GM19372 (cell line): ENCODE results near the gene NELFB.
"Not testable (repeated sequence)": the region's sequence is repeated elsewhere in the genome, so short reads cannot be mapped to it uniquely, and the experiment has no call there.

Experiments used
- ATAC-seq: cut with Tn5 transposase; IDR thresholded peaks from one replicate; pipeline ENCODE4 v1.9.1; 2021; ENCODE audit warnings: mild to moderate bottlenecking, low read depth, moderate library complexity; ENCODE audit not compliant: unreplicated experiment

NELFB gene

DNA sequence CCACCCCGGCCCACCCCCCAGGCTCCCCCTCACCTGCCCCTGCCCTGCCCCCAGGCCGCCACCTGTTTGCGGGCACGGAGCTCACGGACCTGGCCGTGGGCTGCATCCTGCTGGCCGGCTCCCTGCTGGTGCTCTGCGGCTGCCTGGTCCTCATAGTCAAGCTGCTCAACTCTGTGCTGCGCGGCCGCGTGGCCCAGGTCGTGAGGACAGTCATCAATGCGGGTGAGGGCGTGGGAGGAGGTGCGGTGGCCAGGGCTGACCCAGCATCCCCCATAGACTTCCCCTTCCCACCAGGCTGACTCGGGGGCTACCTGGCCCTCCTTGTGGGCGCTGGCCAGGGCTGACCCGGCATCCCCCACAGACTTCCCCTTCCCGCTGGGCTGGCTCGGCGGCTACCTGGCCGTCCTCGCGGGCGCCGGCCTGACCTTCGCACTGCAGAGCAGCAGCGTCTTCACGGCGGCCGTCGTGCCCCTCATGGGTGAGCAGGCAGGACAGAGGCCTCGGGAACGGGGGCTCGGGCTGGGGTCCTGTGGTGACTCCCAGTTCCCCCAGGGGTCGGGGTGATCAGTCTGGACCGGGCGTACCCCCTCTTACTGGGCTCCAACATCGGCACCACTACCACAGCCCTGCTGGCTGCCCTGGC is 21.0 kb upstream of the NELFB start:
- ATAC-seq = no peak

- no peak for ATAC-seq
Measured at GRCh38 chr9:137234758-137235423, 20.2 kb upstream of the NELFB start.

DNA sequence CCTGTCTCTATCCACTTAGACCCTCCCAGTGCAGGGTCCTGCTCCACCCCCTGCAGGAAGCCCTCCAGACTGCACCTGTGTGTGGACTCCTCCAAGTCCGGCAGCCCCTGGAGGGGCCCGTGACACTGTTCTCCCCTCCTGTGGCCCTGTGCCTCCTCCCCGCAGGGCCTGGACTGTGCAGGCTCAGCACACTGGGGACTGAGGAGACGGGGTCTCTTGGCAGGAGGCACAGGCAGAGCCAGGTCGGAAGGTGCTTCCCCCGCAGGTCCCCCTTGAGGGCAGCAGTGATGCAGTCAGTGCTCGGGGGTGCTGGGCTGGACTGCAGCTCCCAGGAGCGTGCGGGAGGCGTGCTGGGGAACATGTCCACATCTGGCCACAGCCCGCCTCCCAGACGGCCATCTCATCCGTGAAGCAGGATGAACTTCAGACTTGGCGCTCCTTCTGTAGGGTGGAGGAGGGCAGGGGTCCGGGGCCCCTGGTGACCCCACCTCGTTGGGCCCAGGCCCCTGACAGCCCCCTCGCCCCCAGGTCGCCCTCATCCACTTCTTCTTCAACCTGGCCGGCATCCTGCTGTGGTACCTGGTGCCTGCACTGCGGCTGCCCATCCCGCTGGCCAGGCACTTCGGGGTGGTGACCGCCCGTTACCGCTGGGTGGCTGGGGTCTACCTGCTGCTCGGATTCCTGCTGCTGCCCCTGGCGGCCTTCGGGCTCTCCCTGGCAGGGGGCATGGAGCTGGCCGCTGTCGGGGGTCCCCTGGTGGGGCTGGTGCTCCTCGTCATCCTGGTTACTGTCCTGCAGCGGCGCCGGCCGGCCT is 19.5 kb upstream of the NELFB start:
- no peak for ATAC-seq

- no peak for ATAC-seq
Measured at GRCh38 chr9:137236238-137236935, 18.7 kb upstream of the NELFB start.

DNA sequence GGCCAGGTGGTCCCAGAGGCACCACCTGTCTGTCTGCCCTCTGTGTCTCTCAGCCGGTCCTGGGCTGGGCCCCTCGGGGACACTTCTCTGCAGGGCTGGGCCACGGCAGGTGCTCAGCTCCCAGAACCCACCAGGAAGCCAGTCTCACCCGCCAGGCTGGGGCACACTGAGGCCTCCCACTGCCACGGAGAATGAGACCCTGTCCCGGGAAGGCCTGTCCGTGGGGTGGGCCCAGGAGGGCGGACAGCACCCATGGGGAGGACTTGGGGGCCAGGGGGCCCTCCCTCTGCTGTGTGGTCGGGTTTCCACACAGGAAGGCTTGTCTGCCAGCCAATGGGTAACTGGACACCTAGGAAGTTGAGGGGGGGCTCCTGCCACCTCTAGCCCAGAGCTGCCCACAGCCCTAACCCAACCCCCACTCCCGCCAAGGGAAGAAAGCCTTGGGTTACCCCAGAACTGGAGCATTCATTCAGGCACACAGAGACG is 18.1 kb upstream of the NELFB start:
- no peak for ATAC-seq

GRCh38 chr9:137237759-137238726 is 17.1 kb upstream of the NELFB start:
- ATAC-seq = no peak

DNA sequence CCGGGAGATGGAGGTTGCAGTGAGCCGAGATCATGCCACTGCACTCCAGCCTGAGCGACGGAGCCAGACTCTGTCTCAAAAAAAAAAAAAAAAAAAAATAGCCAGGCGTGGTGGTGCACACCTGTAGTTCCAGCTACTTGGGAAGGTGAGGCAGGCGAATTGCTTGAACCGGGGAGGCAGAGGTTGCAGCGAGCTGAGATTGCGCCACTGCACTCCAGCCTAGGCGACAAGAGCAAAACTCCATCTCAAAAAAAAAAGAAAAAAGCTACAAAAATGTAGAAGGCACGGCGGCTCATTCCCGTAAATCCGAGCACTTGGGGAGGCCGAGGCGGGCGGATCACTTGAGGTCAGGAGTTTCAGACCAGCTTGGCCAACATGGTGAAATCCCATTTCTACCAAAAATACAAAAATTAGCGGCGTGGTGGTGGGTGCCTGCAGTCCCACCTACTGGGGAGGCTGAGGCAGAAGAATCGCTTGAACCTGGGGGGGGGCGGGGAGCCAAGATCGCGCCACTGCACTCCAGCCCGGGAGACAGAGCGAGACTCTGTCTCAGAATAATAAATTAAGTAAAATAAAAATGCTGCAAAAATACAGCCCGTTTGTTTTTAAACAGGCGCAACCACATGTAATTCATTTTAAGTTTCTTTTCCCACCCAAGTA is 15.5 kb upstream of the NELFB start:
- ATAC-seq = not testable (repeated sequence)

GRCh38 chr9:137240318-137240840 is 14.7 kb upstream of the NELFB start:
- peak; percentile 13 for ATAC-seq

DNA sequence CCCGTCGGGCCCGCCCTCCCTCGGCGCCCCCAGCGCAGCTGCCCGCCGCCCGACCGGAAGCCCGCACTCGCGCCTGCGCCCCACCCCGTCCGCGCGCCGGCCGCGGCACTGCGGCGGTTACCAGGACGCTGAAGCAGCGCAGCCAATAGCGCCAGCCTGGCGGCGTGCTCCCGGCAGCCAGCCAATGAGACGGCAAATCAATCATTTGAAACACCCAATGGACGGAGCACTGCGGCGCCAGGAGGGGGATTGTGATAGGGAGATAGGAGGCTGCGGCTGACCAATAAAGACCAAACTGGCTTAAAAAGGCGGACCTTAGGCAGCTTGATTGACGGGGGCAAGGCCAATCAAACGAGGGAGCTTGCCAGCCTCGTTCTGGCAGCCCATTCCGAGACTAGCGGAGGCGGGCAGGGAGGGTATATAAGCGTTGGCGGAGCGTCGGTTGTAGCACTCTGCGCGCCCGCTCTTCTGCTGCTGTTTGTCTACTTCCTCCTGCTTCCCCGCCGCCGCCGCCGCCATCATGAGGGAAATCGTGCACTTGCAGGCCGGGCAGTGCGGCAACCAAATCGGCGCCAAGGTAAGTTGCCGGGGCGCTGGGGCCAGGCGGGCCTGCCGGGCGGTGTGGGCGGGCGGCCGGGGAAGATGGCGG is 14.2 kb upstream of the NELFB start, which contains the start of gene TUBB4B:
TUBB4B (plus strand) TSS at position 447 of the 649 bp plus-strand sequence; CDS start at position 521, 74 bp downstream.
- ATAC-seq = peak; percentile 55

DNA sequence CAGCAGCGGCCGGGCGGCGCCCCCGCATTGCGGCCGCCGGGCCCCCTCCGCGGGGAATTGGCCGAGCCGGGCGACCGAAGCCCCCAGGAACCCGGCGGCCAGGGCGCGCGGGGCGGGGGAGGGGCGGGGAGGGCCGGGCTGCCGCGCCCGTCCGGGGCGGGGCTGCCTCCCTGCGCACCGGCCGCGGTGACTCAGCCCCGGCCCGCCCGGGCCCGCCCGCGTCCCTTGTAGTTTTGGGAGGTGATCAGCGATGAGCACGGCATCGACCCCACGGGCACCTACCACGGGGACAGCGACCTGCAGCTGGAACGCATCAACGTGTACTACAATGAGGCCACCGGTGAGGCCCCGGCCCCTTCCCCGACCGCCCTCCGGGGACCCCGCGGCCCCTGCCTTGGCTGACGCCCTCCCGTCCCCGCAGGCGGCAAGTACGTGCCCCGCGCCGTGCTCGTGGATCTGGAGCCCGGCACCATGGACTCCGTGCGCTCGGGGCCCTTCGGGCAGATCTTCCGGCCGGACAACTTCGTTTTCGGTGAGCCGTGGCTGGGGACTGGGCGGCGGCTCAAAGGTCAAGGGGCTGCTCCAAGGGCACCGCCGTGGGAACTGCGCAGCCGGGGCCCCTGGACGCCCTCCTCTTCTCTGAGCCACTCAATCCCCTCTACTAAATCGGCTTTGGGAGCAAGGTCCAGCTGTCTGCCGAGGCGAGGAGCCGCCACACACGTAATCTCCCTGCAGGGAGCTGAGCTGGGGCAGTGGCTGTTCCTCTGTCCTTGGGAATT is 13.4 kb upstream of the NELFB start:
- ATAC-seq = no peak

- no peak for ATAC-seq
Measured at GRCh38 chr9:137242269-137243203, 12.6 kb upstream of the NELFB start.

- ATAC-seq = not testable (repeated sequence)
Measured at GRCh38 chr9:137243266-137243625, 11.9 kb upstream of the NELFB start.

- no peak for ATAC-seq
Measured at GRCh38 chr9:137243626-137244485, 11.3 kb upstream of the NELFB start.

GRCh38 chr9:137244486-137245449 is 10.4 kb upstream of the NELFB start:
- no peak for ATAC-seq
